Measurements from ENCODE around the gene G3BP2. TPM values are rescaled to one million over a fixed set of nuclear protein-coding genes. Genes with fewer than 3 reads are reported as not detected.

G3BP2 gene
- total and polyA plus RNA-seq, 10 of the 15 experiments (the other 5 are each of a cell fraction or from before 2014, with no cell fraction given), result 22.2 to 176 (median 102) TPM

DNA sequence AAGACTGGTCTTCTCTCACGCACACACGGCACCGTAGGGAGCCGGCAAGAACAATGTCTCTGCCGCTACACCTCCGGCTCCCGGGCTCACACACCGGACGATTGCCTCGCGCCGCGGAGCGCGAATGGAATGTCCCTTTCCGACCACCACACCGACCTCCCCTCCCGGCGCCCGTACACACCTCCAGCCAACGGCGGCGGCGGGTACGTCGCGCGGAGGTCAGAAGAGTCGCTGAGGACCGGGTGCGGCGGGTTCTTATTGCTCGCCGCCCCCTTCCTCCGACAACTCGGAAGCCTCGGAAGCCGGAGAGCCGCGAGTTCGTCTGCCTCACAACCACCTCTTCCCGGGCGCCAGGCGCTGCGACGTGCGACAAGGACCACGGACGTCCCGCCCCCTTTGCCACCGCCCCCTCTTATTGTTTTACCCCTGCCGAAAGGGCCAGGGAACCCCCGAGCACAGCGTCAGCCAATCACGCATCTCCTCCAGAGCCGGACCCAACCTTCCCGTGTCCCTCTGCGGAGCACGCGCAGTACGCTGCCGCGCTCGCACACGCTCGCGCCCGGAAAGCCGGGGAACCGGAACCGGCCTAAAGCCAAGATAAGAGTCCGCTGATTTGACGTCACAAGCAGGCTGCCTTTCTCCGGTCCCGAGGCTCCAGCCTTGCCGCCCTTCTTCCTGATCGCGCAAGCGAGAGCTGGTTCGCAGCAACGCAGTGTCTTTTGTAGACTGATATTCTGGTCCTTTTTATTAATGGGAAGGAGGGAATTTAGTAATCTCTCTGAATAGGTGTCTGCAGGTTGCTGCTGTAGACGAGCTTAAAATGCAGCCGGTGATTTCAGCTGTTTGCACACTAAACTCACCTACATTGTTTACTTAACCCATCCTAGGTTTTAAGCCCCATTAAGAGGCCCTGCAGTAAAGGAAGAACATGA is at the start of gene G3BP2 (continued):
- TF ChIP-seq ZBTB33 (IDR thresholded peaks at IDR 0.05), result no peak
- TF ChIP-seq HSF1 (IDR thresholded peaks at IDR 0.05; ENCODE audit: low read depth, low read length), result no peak
- no peak for TF ChIP-seq RB1 (IDR thresholded peaks at IDR 0.05; ENCODE audit: borderline replicate concordance)
- TF ChIP-seq, protein P1, sequence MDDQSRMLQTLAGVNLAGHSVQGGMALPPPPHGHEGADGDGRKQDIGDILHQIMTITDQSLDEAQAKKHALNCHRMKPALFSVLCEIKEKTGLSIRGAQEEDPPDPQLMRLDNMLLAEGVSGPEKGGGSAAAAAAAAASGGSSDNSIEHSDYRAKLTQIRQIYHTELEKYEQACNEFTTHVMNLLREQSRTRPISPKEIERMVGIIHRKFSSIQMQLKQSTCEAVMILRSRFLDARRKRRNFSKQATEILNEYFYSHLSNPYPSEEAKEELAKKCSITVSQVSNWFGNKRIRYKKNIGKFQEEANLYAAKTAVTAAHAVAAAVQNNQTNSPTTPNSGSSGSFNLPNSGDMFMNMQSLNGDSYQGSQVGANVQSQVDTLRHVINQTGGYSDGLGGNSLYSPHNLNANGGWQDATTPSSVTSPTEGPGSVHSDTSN (IDR thresholded peaks at IDR 0.05; ENCODE audit: insufficient replicate concordance, low read depth, low read length), result no peak
- TF ChIP-seq STAT3 (IDR thresholded peaks at IDR 0.05; ENCODE audit: low read depth, low read length), result no peak
- TF ChIP-seq NFYA (IDR thresholded peaks at IDR 0.05; ENCODE audit: borderline replicate concordance, low read depth, low read length), result no peak
- TF ChIP-seq RUNX3 (IDR thresholded peaks at IDR 0.05; ENCODE audit: low read length), result no peak; the same call in 1 of the 2 replicates
- no peak for TF ChIP-seq SREBF1 (IDR thresholded peaks at IDR 0.05; ENCODE audit: low read length)
- TF ChIP-seq SMC3 (IDR thresholded peaks at IDR 0.05; ENCODE audit: borderline replicate concordance, low read length), result no peak
- TF ChIP-seq EGR1 (IDR thresholded peaks at IDR 0.05; ENCODE audit: borderline replicate concordance in 1 of 2, low read depth in 2 of 2, low read length in 2 of 2), result peak in 1 of 2 experiments; percentile 82; a peak in 2 of 3 replicates
- peak; percentile 65 for TF ChIP-seq TAF1 (IDR thresholded peaks at IDR 0.05; ENCODE audit: borderline replicate concordance, low read depth, low read length)
- TF ChIP-seq RAD21 (IDR thresholded peaks at IDR 0.05; ENCODE audit: insufficient read depth, low read depth, low read length), result no peak
- no peak for TF ChIP-seq NFIC (IDR thresholded peaks at IDR 0.05; ENCODE audit: low read depth, low read length)
